Measurements from ENCODE around the gene SHC4.
"Not testable (repeated sequence)": the region's sequence is repeated elsewhere in the genome, so short reads cannot be mapped to it uniquely, and the experiment has no call there.

Gene SHC4

DNA sequence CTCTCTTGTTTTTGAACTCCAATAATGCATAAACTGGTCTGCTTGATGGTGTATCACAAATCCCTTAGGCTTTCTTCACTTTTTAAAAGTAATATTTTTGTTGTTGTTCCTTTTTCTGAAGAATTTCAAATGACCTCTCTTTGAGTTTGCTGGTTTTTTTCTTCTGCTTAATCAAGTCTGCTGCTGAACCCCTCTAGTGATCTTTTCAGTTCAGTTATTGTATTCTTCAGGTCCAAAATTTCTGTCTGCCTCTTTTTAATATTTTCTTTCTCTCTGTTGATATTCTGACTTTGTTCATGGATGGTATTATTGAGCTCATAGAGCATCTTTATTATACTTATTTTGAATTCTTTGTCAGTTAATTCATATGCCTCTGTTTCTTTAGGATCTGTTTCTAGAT is 131.1 kb downstream of the SHC4 start:
- FAIRE-seq: no peak

GRCh38 chr15:48828906-48829305 is 134.8 kb downstream of the SHC4 start:
- no peak for FAIRE-seq

GRCh38 chr15:48828471-48828870 is 135.2 kb downstream of the SHC4 start:
- no peak for FAIRE-seq

DNA sequence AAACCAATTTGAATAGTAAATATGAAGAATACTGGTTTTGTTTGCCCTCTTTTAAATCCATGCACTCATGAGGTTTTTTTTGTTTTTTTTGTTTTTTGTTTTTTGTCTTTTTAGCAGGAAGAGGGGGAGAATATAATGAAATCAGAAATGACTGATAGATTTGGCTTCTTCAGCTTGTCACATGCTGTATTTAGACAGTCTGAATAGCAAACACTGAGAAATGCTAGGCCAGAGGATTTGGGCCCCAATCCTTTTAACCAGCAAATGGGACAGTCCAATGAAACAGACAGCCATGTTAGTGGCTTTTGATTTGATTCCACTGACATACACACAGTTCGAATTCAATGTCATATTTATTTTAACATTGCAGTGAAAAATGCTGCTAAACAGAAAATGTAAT is 138.6 kb downstream of the SHC4 start:
- no peak for FAIRE-seq

GRCh38 chr15:48823706-48824105 is 140.0 kb downstream of the SHC4 start:
- no peak for FAIRE-seq

- no peak for FAIRE-seq
Measured at GRCh38 chr15:48823237-48823636, 140.5 kb downstream of the SHC4 start.

DNA sequence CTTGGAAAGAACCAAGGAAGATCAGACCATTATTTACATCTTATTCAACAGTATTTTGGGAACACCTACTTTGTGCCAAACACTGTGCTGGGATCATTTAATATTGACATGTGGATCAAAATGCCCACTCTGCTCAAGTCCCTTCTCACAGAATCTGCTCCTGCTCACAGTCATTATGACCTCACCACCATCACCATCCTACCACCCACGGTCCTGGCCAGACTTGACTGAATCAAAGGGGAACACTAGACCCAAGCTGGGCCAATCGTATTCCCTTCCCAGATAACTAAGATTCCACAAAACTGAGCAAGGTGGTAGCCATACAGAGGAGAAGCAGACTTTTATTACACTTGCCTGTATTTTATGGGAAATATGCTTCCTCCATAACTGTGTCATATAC is 149.4 kb downstream of the SHC4 start:
- no peak for FAIRE-seq

DNA sequence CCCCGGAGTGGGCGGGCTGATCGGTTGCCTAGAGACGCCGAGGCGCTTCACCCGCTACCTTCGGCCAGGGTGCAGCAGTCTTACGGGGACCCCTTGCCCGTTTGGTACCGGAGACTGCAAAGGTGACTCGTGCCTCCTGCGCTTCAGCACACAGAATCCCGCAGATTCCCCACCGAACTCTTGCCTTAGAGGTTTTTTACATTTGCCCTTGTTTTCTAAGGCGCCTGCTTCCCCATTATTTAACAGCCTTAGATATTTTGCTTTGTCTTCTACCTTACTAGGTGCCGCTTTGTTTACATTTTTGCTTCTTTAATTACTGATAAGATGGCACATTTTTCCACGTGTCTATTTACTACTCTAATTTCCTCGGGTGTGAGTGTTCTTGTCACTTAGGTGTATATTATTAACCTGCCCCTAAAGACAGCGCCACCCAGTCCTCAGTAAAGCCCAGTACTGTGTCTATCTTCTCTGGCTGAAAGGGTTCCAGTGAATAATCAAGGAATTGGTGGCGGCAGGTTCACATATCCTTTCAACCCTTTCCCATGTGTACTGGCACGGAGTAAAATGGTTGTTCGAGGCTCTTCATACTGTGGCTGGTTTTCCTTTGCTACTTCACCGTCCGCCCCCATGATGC is 152.3 kb downstream of the SHC4 start:
- FAIRE-seq: no peak

- peak; percentile 89 for FAIRE-seq
Measured at GRCh38 chr15:48810414-48811324, 153.1 kb downstream of the SHC4 start, which contains the start of gene CEP152. Gene CEP152, minus strand, starts transcription at chr15:48811069. Its CDS starts 5,420 bp downstream, at chr15:48805649.

DNA sequence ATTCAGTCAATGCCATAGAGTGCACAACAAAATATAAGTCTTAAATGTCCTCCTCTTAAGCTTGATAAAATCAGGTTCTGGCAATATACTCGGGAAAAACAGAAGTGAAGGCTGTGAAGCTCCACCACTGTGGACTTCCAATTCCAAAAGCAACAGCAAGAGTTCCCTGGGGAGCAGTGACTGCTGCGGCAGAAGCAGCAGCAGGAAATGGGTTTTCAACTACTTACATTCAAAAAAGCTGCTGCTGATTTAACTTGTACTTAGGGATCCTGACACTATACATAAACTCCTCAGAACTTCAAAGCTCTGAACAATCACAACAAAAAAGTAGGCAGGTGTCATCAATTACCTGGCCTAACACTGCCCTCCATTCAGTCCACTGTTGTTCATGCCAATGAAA is 157.6 kb downstream of the SHC4 start:
- no peak for FAIRE-seq

- FAIRE-seq: no peak
Measured at GRCh38 chr15:48805591-48805990, 158.1 kb downstream of the SHC4 start.

DNA sequence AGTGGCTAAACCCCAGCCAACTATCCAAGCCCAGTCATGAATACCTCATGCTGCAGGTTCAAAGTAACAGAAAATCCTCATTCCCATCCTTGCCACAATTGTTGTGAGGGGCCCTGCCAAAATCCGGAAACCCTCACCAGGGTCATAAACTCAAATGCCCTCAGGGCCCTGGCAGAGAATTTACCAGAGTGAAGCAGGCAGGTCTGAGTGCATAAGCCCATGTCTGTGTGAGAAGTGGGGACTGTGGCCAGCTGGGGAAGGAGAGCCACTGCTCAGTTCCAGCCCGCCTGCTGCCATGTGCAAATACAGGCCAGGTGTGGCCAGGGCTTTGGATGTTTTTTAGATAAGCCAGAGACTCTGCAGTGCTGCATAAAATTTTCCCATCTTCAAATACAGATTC is 159.8 kb downstream of the SHC4 start:
- no peak for FAIRE-seq

- no peak for FAIRE-seq
Measured at GRCh38 chr15:48802867-48803266, 160.9 kb downstream of the SHC4 start.

GRCh38 chr15:48802257-48802656 is 161.5 kb downstream of the SHC4 start:
- no peak for FAIRE-seq

DNA sequence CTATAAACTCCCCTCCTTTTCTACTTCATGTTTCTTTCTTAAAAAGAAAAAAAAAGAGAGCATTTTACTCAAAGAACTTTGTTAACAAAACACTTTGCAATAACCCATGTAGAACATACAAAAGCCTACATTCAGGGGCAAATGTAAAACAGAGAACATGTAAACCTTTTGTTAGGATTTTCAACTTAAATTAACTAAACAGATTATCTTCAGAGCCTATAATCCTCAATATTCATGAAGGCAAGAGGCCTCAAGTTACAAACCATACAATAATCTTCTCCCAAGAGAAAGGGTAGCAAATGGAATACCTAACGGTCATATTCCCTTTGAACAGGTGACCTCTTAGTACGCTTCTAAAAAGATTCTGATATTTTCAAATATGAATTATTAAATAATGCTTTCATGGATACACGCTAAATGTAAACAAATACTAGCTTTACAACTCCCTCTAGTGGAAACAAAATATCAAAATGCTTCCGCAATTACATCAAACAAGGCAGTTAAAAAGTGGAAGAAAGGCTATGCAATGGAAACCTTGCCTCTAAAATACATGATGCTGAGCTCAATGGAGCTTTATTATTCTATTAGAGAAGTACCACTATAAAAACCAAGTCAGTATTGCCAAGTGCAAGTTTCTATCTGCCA is 162.8 kb downstream of the SHC4 start:
- FAIRE-seq: peak; percentile 71

DNA sequence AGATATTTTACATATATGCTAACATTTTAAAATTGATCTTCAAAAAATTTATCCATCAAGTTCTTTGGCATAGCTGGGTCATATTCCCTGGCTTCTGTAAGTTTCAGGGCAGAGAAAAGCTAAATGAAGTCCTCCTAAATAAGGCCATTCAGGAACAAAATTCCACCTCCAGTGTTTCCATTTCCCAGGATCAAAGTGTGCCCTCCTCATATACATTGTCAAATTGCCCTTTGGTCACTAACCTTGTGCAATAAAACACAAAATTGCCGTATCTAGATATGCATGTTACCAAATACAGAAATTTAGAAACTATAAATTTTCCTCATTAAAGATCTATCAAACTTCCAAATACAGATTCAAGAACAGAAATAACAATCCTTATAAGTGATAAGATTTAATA is 163.5 kb downstream of the SHC4 start:
- FAIRE-seq: no peak

- no peak for FAIRE-seq
Measured at GRCh38 chr15:48798319-48798718, 165.4 kb downstream of the SHC4 start.

GRCh38 chr15:48796930-48797329 is 166.8 kb downstream of the SHC4 start:
- no peak for FAIRE-seq

- no peak for FAIRE-seq
Measured at GRCh38 chr15:48796521-48796920, 167.2 kb downstream of the SHC4 start.

DNA sequence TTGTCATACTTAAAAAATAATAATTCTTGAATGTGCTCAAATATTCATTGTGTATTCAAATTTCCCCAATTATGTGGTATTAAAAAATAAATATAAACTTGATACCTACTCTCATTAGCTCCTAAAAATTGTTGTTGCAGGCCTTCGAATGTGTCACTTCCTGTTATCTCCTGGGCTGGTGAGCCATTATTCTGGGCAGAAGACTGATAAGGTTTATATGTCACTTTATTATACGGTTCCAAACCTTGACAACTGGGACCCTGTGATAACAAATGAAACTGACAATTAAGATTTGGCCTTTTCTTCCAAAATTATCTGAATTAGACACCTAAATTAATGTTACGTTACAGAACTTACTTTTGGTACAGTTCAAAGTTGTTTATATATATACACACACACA is 167.8 kb downstream of the SHC4 start:
- FAIRE-seq: peak; percentile 43

GRCh38 chr15:48794697-48795134 is 169.0 kb downstream of the SHC4 start:
- no peak for FAIRE-seq

DNA sequence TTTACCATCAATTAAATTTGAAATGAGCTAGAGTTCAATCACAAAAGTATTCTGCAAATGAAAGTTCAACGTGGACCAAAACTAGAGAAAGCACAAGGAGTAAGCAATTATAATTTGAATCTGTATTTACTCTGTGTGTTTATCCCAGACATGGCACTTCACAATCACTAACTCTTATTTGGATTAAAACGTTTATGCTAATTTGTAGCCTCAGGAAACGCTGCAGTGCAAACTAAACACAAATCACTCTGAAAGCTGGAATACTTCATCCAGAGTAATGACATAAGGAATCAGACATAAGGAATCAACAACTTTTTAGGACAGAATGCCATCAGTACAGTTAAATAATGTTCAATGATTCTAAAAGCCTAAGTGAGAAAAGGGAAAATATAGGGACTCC is 171.3 kb downstream of the SHC4 start:
- no peak for FAIRE-seq

- FAIRE-seq: not testable (repeated sequence)
Measured at GRCh38 chr15:48790466-48791115, 173.1 kb downstream of the SHC4 start.
